ENCODE results near the gene DLL1. TPM values are rescaled to one million over a fixed set of nuclear protein-coding genes. Genes with fewer than 3 reads are reported as not detected.
A peak's percentile ranks its signal among the peaks of the same experiment; 100 is the strongest.

Gene DLL1
- total and polyA plus RNA-seq, 8 donors: 10.8 to 21.6 (median 15.3) TPM

DNA sequence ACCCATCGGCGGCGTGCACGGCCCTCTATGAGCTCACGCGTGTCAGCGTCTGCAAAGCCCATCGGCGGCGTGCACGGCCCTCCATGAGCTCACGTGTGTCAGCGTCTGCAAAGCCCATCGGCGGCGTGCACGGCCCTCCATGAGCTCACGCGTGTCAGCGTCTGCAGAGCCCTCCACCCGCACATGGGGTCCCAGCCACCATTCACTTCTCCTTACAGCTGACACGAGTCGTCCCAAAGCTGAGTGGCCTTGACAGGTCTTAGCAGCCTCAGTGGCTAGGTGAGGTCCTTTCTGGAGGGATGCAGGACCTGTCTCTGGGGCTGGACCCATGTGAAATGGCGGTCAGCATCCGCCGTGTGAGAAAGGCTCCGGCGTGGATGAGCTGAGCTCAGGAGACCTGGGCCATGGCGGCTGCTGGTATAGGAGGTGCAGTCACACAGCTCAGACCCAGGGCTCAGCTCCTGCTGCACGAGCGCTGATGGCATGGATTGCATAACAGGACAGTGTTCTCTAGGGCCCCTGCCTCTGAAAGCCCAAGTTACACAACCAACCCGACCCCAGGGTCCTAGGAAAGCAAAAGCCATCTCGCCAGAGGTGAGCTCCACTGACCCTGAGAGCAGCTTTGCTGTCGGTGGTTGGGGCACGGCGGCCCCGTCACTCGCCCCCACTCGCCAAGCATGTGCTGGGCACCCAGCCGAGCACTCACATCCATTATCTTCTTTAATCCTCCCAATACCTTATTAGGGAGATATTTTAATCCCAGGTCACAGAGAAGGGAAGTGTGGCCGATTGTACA is 38.9 kb downstream of the DLL1 start:
- Histone ChIP-seq H3K27me3 (no peaks in the 10 kb centered on the region), H3K9me3 (no peaks in the 10 kb centered on the region), H3K4me1 (no peaks in the 10 kb centered on the region), H3K36me3 (no peaks in the 10 kb centered on the region), H3K27ac (no peak overlapping the region), H3K4me3 (no peak overlapping the region)
- DNase-seq: peak in 1 of 6 donors; percentile 49
- WGBS, 2 donors: 94 to 95% methylated on average over 41 of the region's 41 CpGs
- TF ChIP-seq, protein P1, sequence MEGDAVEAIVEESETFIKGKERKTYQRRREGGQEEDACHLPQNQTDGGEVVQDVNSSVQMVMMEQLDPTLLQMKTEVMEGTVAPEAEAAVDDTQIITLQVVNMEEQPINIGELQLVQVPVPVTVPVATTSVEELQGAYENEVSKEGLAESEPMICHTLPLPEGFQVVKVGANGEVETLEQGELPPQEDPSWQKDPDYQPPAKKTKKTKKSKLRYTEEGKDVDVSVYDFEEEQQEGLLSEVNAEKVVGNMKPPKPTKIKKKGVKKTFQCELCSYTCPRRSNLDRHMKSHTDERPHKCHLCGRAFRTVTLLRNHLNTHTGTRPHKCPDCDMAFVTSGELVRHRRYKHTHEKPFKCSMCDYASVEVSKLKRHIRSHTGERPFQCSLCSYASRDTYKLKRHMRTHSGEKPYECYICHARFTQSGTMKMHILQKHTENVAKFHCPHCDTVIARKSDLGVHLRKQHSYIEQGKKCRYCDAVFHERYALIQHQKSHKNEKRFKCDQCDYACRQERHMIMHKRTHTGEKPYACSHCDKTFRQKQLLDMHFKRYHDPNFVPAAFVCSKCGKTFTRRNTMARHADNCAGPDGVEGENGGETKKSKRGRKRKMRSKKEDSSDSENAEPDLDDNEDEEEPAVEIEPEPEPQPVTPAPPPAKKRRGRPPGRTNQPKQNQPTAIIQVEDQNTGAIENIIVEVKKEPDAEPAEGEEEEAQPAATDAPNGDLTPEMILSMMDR (IDR thresholded peaks at IDR 0.05): no peak
- peak in 1 of 4 donors; percentile 18 for ATAC-seq
- intact Hi-C loops (cut with DNase I): no loop called here
- no peak for FAIRE-seq

DNA sequence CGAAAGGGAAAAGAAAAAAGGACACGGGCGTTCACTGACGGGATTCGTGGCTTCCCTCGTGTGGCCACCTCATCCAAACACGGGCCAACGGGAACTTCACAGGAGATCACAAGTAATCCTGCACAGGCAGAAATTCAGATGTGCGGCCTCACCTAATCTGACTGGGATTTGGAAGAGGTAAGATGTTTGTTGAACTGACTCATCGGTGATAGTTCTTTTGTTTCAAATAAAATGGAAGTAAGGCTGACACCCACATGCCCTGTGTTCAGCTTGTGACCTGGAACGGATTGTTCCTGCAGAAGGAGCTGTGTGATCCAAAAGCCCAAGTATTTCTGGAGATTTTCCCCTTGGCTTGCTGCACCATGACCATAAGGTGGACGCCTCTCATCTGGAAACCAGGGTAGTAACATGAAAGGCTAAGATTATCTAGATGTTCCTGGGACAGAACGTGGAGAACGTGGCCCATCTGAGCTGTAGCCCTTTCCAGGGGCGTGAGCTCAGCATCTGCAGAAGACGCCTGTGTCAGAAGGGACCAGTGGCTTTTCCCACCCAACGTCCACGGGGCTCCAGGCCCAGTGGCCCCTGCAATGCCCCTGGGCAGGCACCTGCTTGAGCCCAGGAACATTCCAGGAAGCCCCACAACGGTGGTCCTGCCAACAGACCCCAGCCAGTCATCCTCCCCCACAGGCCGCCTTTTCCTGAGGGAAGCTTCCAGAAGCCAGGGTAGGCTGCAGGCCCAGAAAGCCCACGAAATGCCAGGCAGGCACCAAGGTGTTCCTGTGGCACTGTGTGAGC is 39.7 kb downstream of the DLL1 start:
- Histone ChIP-seq H3K9me3 (no peaks in the 10 kb centered on the region), H3K4me1 (no peaks in the 10 kb centered on the region), H3K4me3 (no peak overlapping the region), H3K27me3 (no peaks in the 10 kb centered on the region), H3K36me3 (no peaks in the 10 kb centered on the region), H3K27ac (no peak overlapping the region)
- intact Hi-C loops (cut with DNase I): no loop called here
- WGBS, 2 donors: 90 to 91% methylated on average over 21 of the region's 21 CpGs
- FAIRE-seq (no peak), ATAC-seq (no peak), DNase-seq (no peak)
- TF ChIP-seq, protein P1 (IDR thresholded peaks at IDR 0.05): no peak

DNA sequence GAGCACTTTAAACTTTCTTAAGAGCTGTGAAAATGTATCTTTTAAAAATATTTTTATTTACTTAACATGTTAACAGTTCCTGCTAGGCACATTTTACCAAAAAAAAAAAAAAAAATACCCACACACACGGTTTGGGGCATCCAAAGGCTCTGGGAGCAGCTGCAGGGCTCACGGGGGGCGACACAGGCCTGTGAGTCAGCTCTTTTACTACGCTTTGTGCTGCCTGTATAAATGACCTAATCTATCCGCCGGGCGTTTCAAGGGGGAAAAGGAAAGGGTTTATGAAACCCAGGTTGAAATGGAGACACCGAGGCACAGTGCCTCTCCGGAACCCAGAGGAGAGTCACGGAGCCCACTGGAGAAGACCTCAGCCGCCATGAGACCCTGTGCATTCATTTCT is 40.4 kb downstream of the DLL1 start:
- Histone ChIP-seq H3K36me3 (no peaks in the 10 kb centered on the region), H3K9me3 (no peaks in the 10 kb centered on the region), H3K27ac (no peak overlapping the region), H3K4me1 (peaks cover 0 to 5% (median 2%) of the 10 kb centered on the region in 3 donors), H3K27me3 (no peaks in the 10 kb centered on the region), H3K4me3 (no peak overlapping the region)
- ATAC-seq: no peak
- WGBS, 2 donors: 85 to 89% methylated on average over 8 to 11 of the region's 11 CpGs
- no peak for FAIRE-seq
- intact Hi-C loops (cut with DNase I): no loop called here
- TF ChIP-seq, protein P1 (IDR thresholded peaks at IDR 0.05): no peak
- no peak for DNase-seq

DNA sequence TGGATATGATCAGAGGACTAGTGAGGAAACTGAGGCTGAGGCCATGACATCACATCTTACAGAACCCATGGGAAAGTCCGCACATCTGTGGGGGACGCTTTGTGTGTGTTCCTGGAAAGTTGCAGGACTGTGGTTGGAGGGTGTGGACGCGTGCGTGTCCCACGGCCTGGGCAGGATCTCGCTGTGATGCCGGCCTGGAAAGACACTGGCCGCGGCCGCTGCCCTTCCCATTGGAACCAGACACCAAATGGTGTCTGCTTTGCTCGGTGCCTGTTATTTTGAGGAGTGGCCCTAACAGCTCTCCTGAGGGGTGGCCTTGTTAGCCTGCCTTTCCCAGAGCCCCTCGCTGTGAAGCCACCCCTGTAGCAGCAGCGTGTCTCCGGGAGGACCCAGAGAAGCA is 41.1 kb downstream of the DLL1 start:
- WGBS, 2 donors: 94 to 98% methylated on average over 15 of the region's 15 CpGs
- peak in 2 of 6 donors; percentile 10 to 39 for DNase-seq
- Histone ChIP-seq H3K9me3 (no peaks in the 10 kb centered on the region), H3K27me3 (no peaks in the 10 kb centered on the region), H3K27ac (no peak overlapping the region), H3K4me1 (peaks cover 0 to 11% (median 7%) of the 10 kb centered on the region in 3 donors), H3K4me3 (no peak overlapping the region), H3K36me3 (no peaks in the 10 kb centered on the region)
- TF ChIP-seq, protein P1 (IDR thresholded peaks at IDR 0.05): no peak
- ATAC-seq: no peak
- FAIRE-seq: no peak
- intact Hi-C loops (cut with DNase I): no loop called here
